ENCODE results near the gene HMGB3.

The HMGB3 gene

GRCh38 chrX:150982788-150983520, at the start of gene HMGB3:
Gene HMGB3 (plus strand): TSS chrX:150983335. CDS start chrX:150985600, 2,265 bp downstream.
- peak within 1 kb of the TSS; percentile 88 for H3K27ac ChIP-seq
- DNase-seq (ENCODE audit: low spot score), result peak; percentile 89
- CTCF ChIA-PET, result no interaction called here
- TF ChIP-seq, protein P1, sequence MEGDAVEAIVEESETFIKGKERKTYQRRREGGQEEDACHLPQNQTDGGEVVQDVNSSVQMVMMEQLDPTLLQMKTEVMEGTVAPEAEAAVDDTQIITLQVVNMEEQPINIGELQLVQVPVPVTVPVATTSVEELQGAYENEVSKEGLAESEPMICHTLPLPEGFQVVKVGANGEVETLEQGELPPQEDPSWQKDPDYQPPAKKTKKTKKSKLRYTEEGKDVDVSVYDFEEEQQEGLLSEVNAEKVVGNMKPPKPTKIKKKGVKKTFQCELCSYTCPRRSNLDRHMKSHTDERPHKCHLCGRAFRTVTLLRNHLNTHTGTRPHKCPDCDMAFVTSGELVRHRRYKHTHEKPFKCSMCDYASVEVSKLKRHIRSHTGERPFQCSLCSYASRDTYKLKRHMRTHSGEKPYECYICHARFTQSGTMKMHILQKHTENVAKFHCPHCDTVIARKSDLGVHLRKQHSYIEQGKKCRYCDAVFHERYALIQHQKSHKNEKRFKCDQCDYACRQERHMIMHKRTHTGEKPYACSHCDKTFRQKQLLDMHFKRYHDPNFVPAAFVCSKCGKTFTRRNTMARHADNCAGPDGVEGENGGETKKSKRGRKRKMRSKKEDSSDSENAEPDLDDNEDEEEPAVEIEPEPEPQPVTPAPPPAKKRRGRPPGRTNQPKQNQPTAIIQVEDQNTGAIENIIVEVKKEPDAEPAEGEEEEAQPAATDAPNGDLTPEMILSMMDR (conservative IDR thresholded peaks at IDR 0.05; ENCODE audit: low read depth), result no peak
- POLR2A ChIA-PET (ENCODE audit: low non-redundant PET), result no interaction called here

- TF ChIP-seq, protein P1 (conservative IDR thresholded peaks at IDR 0.05; ENCODE audit: low read depth), result no peak
- no peak overlapping the region for H3K27ac ChIP-seq
- POLR2A ChIA-PET (ENCODE audit: low non-redundant PET), result no interaction called here
- no peak for DNase-seq (ENCODE audit: low spot score)
- CTCF ChIA-PET, result no interaction called here
These were observed 49.2 kb upstream of the HMGB3 start for GRCh38 chrX:150933945-150934350.

DNA sequence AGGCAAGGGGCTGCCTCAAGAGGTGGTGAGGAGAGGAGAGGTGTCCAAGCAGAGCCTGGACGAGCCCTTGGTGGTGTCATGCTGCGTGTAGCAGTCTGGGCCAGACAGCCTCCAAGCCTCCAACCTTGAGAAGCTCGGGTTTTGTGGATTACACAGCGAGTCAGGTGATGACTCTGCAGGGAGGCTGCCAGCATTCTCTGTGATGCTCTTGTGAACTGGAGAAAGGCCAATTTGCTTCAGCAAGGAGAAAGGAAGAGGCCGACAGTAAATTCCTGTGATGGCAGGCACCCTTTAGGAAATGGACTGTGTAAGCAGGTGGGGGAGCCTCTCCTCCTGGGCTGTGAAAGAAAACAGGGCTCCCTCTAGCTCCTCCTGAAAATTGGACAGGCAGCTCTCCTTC, 48.7 kb upstream of the HMGB3 start:
- peak; percentile 2 for DNase-seq (ENCODE audit: low spot score)
- ChIA-PET CTCF (no interaction called here), POLR2A (ENCODE audit: low non-redundant PET) (no interaction called here)
- TF ChIP-seq, protein P1 (conservative IDR thresholded peaks at IDR 0.05; ENCODE audit: low read depth), result no peak
- no peak overlapping the region for H3K27ac ChIP-seq

DNA sequence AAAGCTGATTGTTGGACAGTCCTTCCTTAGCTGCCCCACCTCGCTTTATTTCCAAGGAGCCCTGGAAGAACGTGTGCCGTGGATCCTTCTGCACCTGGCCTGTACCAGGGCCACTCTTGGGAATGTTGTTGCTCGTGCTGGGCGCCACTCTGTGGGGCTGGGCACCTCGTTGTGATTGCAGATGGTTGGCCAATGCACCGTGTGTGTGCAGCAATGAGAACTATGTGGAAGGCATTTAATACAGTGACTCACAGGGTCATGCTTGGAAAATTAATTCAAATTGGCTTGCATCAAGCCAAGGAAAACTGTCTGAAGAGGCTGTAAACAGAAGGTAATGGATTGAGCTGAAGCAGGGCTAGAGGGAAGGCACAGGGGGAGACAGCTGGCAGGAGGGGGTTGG, 47.7 kb upstream of the HMGB3 start:
- TF ChIP-seq, protein P1 (conservative IDR thresholded peaks at IDR 0.05; ENCODE audit: low read depth), result no peak
- DNase-seq (ENCODE audit: low spot score), result no peak
- POLR2A ChIA-PET (ENCODE audit: low non-redundant PET), result no interaction called here
- H3K27ac ChIP-seq, result no peak overlapping the region
- CTCF ChIA-PET, result interaction anchor here (0.6 kb wide), 1 partner anchor 1346 kb away, joined by 3 read pairs; no protein-coding TSS in a partner anchor

DNA sequence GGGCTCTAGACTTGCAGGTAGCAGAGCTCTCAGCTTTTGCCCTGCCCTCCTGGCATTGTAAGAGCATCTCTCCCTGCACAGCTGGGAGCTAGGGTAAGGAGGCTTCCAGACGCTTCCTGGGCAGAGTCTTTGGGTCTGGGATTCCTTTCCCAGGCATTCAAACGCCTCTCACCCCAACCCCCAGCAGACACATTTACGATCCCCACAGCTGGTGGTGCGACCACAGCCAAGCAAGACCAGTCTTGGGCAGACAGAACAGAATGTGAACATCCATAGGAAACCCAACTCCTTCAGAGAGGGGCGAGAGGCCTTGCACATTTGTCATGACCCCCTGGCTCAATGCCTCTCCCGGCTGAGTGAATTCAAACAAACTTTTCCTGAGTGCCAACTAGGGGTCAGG, 46.6 kb upstream of the HMGB3 start:
- no peak overlapping the region for H3K27ac ChIP-seq
- TF ChIP-seq, protein P1 (conservative IDR thresholded peaks at IDR 0.05; ENCODE audit: low read depth), result no peak
- ChIA-PET CTCF (no interaction called here), POLR2A (ENCODE audit: low non-redundant PET) (no interaction called here)
- DNase-seq (ENCODE audit: low spot score), result no peak

- CTCF ChIA-PET, result no interaction called here
These were observed 42.2 kb upstream of the HMGB3 start for GRCh38 chrX:150940844-150941495.

More at GRCh38 chrX:150940844-150941495, 42.2 kb upstream of the HMGB3 start:
- DNase-seq (ENCODE audit: low spot score), result no peak
- H3K27ac ChIP-seq, result no peak overlapping the region
- POLR2A ChIA-PET (ENCODE audit: low non-redundant PET), result no interaction called here
- TF ChIP-seq, protein P1 (conservative IDR thresholded peaks at IDR 0.05; ENCODE audit: low read depth), result no peak
